PC-3 (cell line): Measurements from ENCODE around the gene C11orf71. TPM values are rescaled to one million over a fixed set of nuclear protein-coding genes. Genes with fewer than 3 reads are reported as not detected.

ENCODE experiments used
- ATAC-seq: fragments of 200-7000 bp; cut with Tn5 transposase; 2 replicates; pipeline ENCODE4 v1.9.1; 2020; ENCODE audit warnings: mild to moderate bottlenecking, moderate library complexity
- BruUV-seq: library from RNA; stranded (reverse); fragments of 400-500 nt; replicated peaks from 2 replicates; lab custom pipeline; 2021; lab: Mats Ljungman, UMichigan
- CTCF ChIA-PET: fragments of 300-600 bp; sonication (Branson Sonifier 250); formaldehyde crosslinking; loops from one replicate; lab custom pipeline; 2022; ENCODE audit warnings: antibody characterized with exemption; lab: Charles Lee
- POLR2A ChIA-PET: fragments of 300-600 bp; sonication (Branson Sonifier 250); formaldehyde crosslinking; loops from one replicate; lab custom pipeline; 2022; ENCODE audit warnings: antibody characterized with exemption; ENCODE audit not compliant: unreplicated experiment; lab: Charles Lee
- DNase-seq: peaks from one replicate; pipeline ENCODE4 v3.0.0-alpha.2; 2015
- H2AFZ ChIP-seq: fragments of 300-600 bp; sonication (generic); 2 replicates; pipeline ENCODE4 v1.6.0; 2016; ENCODE audit warnings: antibody characterized with exemption, low read length
- H3F3A ChIP-seq: fragments of 300-600 bp; sonication (generic); one replicate; pipeline ENCODE4 v1.6.0; 2017; ENCODE audit warnings: antibody characterized with exemption, low read length, control low read depth, mild to moderate bottlenecking; ENCODE audit not compliant: unreplicated experiment
- H3K27ac ChIP-seq: fragments of 300-600 bp; sonication (generic); 2 replicates; pipeline ENCODE4 v1.5.1; 2016; ENCODE audit warnings: mild to moderate bottlenecking, low read length
- H3K27me3 ChIP-seq: fragments of 300-600 bp; sonication (generic); 2 replicates; pipeline ENCODE4 v1.6.1; 2016; ENCODE audit warnings: low read length, mixed read lengths
- H3K36me3 ChIP-seq: fragments of 300-600 bp; sonication (generic); 2 replicates; pipeline ENCODE4 v1.6.1; 2016; ENCODE audit warnings: low read depth, mixed run types, low read length, mixed read lengths
- H3K4me1 ChIP-seq: fragments of 300-600 bp; sonication (generic); 2 replicates; pipeline ENCODE4 v1.5.1; 2016; ENCODE audit warnings: low read length; ENCODE audit not compliant: insufficient read depth
- H3K4me2 ChIP-seq: fragments of 300-600 bp; sonication (generic); 2 replicates; pipeline ENCODE4 v1.6.0; 2016; ENCODE audit warnings: low read length
- H3K4me3 ChIP-seq: fragments of 300-600 bp; sonication (generic); 2 replicates; pipeline ENCODE4 v1.5.1; 2016; ENCODE audit warnings: mild to moderate bottlenecking, low read length, mixed read lengths
- H3K79me2 ChIP-seq: fragments of 300-600 bp; sonication (generic); 2 replicates; pipeline ENCODE4 v1.6.1; 2017; ENCODE audit warnings: low read length, mixed read lengths
- H3K9ac ChIP-seq: fragments of 300-600 bp; sonication (generic); 2 replicates; pipeline ENCODE4 v1.6.0; 2016; ENCODE audit warnings: mild to moderate bottlenecking, low read length
- H3K9me2 ChIP-seq: fragments of 300-600 bp; sonication (generic); replicated peaks from 2 replicates; pipeline ENCODE4 v1.6.1; 2016; ENCODE audit warnings: mixed run types, low read length, mixed read lengths
- H3K9me3 ChIP-seq: fragments of 300-600 bp; sonication (generic); 2 replicates; pipeline ENCODE4 v1.6.1; 2016; ENCODE audit warnings: low read length, mixed read lengths
- H4K20me1 ChIP-seq: fragments of 300-600 bp; sonication (generic); 2 replicates; pipeline ENCODE4 v1.6.1; 2016; ENCODE audit warnings: low read length, mixed read lengths
- CTCF ChIP-seq: fragments of 300-600 bp; sonication (generic); conservative IDR thresholded peaks from 2 replicates; pipeline ENCODE4 v1.5.1; 2017; ENCODE audit warnings: antibody characterized with exemption, low read depth, mild to moderate bottlenecking, low read length
- EZH2 ChIP-seq: fragments of 300-600 bp; sonication (generic); IDR thresholded peaks from one replicate; pipeline ENCODE4 v1.6.1; 2017; ENCODE audit warnings: antibody characterized with exemption, mild to moderate bottlenecking, low read length; ENCODE audit not compliant: unreplicated experiment
- EZH2phosphoT487 ChIP-seq: fragments of 300-600 bp; sonication (generic); IDR thresholded peaks from 2 replicates; pipeline ENCODE4 v1.6.1; 2018; ENCODE audit warnings: mild to moderate bottlenecking, antibody characterized with exemption, low read length, borderline replicate concordance
- intact Hi-C: fragments of 100-400 bp; cut with micrococcal nuclease; formaldehyde crosslinking; loops from 2 replicates; pipeline ENCODE4 v1.9.0; 2023
- total RNA-seq: library from RNA; depleted of rRNA; stranded (reverse); fragments of >200 nt; gene quantifications from 2 replicates; pipeline ENCODE4 v1.2.3, GENCODE V29; 2014

Gene C11orf71
- total RNA-seq, 1 experiment from 2014 or later = 8.1 TPM

GRCh38 chr11:114398303-114398920 lies 1.9 kb downstream of the C11orf71 start:
- POLR2A ChIA-PET = no interaction called here
- intact Hi-C loops = loop anchor here (2.0 kb wide), 2 partner anchors 110 to 118 kb away; no protein-coding TSS in a partner anchor
- H4K20me1 ChIP-seq = 0 out of 2 replicates have a peak, but pooled peaks cover 7% of the 10 kb centered on the region
- ATAC-seq = peak; percentile 0; the same call in 1 of the 2 replicates
- H3K9me3 ChIP-seq = no peaks in the 10 kb centered on the region
- H3K9ac ChIP-seq = peak overlapping the region; percentile 98
- peak; percentile 62 for DNase-seq
- no peak for TF ChIP-seq EZH2phosphoT487
- TF ChIP-seq EZH2 = no peak
- TF ChIP-seq CTCF = no peak
- no peaks in the 10 kb centered on the region for H3F3A ChIP-seq
- CTCF ChIA-PET = interaction anchor here (0.5 to 0.6 kb wide), 2 partner anchors 17 to 50 kb away, joined by 4 to 11 read pairs; no protein-coding TSS in a partner anchor
- H3K27me3 ChIP-seq = no peaks in the 10 kb centered on the region
- peaks cover 8% of the 10 kb centered on the region; the same call in 1 of the 2 replicates for H3K36me3 ChIP-seq
- peaks cover 50% of the 10 kb centered on the region for H3K79me2 ChIP-seq
- no TSS peak for BruUV-seq
- peaks cover 40% of the 10 kb centered on the region for H3K4me1 ChIP-seq
- peak overlapping the region; percentile 94 for H3K4me3 ChIP-seq
- peak overlapping the region; percentile 92 for H3K27ac ChIP-seq
- no peaks in the 10 kb centered on the region for H3K9me2 ChIP-seq
- H2AFZ ChIP-seq = no peak overlapping the region
- peak overlapping the region; percentile 80 for H3K4me2 ChIP-seq

GRCh38 chr11:114397349-114397982 lies 2.8 kb downstream of the C11orf71 start:
- Histone ChIP-seq H3K4me2 (peak overlapping the region; percentile 80), H3K4me3 (peak overlapping the region; percentile 94; the same call in 1 of the 2 replicates), H3K9me3 (no peaks in the 10 kb centered on the region), H3K36me3 (no peaks in the 10 kb centered on the region), H3F3A (no peaks in the 10 kb centered on the region), H3K27ac (peak overlapping the region; percentile 92), H3K9me2 (no peaks in the 10 kb centered on the region), H3K79me2 (peaks cover 40% of the 10 kb centered on the region), H3K4me1 (peaks cover 40% of the 10 kb centered on the region), H2AFZ (no peak overlapping the region), H3K27me3 (no peaks in the 10 kb centered on the region), H4K20me1 (no peaks in the 10 kb centered on the region), H3K9ac (no peak overlapping the region)
- no TSS peak for BruUV-seq
- ChIA-PET POLR2A (no interaction called here), CTCF (no interaction called here)
- DNase-seq = peak; percentile 63
- intact Hi-C loops = no loop called here
- no peak for TF ChIP-seq EZH2
- TF ChIP-seq EZH2phosphoT487 = no peak
- TF ChIP-seq CTCF = no peak
- no peak; the same call in 1 of the 2 replicates for ATAC-seq

GRCh38 chr11:114396916-114397315 lies 3.4 kb downstream of the C11orf71 start:
- Histone ChIP-seq H3K79me2 (peaks cover 35% of the 10 kb centered on the region), H2AFZ (no peak overlapping the region), H3K36me3 (no peaks in the 10 kb centered on the region), H3F3A (no peaks in the 10 kb centered on the region), H3K9me2 (no peaks in the 10 kb centered on the region), H3K9me3 (no peaks in the 10 kb centered on the region), H3K27ac (no peak overlapping the region), H3K4me3 (no peak overlapping the region), H3K4me1 (peaks cover 38% of the 10 kb centered on the region), H3K4me2 (no peak overlapping the region), H3K9ac (no peak overlapping the region), H4K20me1 (no peaks in the 10 kb centered on the region), H3K27me3 (no peaks in the 10 kb centered on the region)
- BruUV-seq = no TSS peak
- TF ChIP-seq EZH2phosphoT487 (no peak), EZH2 (no peak), CTCF (no peak)
- ATAC-seq (no peak), DNase-seq (no peak)
- intact Hi-C loops = no loop called here
- ChIA-PET POLR2A (no interaction called here), CTCF (no interaction called here)
